Embryonic facial prominence (tissue), 1 donor: ENCODE measurements around the gene ADCY7.

ENCODE experiments used
- DNase-seq: peaks from one replicate; pipeline ENCODE4 v3.0.0-alpha.2; 2016; ENCODE audit errors: extremely low spot score

ADCY7 gene

GRCh38 chr16:50267651-50268050, 1.3 kb downstream of the ADCY7 start:
- DNase-seq = no peak

DNA sequence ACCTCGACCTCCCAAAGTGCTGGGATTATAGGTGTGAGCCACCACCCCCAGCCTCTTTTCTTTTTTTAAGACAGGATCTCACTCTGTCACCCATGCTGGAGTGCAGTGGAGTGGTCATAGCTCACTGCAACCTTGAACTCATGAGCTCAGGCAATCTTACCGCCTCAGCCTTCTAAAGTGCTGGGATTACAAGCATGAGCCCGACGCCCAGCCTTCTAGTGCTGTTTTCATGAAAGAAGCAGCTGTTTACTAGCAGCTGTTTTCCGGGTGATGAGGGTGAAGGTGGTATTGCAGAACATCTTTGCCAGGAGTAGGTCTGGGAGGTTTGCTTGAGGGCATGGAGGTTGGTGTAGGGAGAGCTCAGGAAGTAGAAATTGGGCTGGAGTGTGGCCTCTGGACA, 2.0 kb downstream of the ADCY7 start:
- DNase-seq = no peak

DNA sequence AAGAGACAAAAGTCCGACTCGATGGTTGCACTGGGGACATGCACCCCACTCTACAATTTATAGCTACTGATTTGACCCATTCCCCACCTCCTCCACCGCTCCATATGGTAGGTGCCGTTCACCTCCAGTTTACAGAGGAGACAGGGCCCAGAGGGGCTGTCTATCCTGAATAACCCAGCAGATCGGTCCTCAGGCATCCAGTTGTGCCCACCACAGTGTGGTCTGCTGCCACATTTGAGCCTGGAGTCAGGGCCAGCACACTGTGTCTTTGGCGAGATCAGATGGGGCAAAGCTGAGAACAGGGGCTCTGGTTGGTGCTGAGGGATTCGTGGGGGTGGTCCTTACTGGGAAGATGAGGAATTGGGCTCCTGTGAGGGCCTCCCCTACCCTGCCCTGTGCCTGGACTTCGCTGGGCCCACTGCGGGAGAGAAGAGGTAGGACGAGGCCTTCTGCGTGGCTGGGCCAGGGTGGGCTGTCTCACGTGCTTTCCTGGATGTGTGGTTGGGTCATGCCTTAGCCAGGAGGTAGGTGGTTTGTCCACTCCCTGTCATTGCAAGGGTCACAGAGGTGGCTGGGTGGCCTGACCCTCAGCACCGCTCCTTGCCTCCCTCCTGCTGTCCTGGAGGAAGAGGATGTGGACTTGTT, 2.8 kb downstream of the ADCY7 start:
- no peak for DNase-seq

- DNase-seq = no peak
Measured at GRCh38 chr16:50269769-50270509, 3.6 kb downstream of the ADCY7 start.

DNA sequence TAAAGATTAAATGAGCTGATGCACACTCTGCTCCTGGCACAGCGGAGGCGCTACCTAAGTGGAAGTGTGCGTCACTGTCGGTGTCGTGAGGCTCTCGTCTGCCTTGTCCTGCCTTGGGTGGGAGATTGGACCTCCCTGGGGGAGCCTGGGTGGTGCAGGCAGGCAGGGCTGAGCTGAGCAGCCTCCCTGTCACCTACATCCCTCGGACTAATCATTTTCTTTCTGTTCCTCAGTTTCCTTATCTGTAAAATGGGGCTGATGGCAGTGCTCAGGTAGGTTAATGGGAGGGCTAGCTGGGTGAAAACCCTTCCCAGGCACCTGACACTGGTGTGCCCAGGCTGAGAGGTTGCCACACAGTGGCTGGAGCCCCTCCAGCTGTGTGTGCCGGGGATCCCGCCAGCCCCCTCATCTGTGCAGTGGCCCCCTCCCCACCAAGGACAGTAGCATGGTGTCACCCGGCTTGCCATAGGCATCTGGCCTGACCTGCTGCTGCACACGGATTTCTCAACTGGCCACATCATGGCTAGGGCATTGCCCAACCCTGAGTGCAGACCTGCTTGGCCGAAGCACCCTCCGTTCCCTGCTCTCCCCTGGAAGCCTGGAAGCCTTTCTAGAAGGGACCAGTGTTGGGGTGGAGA, 4.3 kb downstream of the ADCY7 start:
- no peak for DNase-seq

DNA sequence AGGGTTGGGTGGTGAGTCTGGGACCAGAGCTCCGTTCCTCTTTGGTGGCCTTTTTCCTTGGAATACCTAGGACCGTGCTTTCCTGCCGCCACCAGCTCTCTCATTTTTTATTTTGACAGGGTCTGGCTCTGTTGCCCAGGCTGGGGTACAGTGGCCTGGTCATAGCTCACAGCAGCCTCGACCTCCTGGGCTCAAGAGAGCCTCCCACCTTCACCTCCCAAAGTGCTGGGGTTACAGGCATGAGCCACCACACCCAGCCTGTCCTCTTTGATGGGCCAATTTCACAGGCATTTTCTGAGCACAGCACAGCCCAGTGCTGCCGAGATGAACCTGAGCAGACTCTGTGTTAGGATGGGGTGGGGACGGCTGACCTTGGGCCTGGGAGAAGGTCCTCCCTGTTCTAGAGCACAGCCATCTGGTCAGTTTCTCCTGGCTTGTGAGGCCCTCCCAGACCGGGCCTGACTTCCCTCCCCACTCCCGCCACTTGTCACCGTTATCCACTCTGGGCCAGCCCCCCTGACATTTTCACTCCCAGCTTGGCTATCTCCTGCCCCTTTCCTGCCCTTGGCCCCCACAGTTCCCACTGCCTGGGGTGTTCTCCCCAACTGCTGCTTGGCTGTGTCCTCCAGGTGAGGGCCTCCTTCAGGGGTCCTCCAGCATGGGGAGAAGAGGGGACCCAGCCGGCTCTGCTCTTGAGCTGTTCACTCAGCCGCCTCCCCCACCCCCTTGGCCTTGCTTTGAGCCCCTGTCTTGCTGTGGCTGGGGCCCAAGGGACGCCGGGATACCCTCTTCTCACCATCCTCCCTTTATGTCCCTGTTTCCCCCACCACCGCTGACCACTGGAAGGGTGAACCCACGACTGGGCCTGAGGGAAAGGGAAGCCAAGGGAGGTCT, 5.0 kb downstream of the ADCY7 start:
- no peak for DNase-seq

DNA sequence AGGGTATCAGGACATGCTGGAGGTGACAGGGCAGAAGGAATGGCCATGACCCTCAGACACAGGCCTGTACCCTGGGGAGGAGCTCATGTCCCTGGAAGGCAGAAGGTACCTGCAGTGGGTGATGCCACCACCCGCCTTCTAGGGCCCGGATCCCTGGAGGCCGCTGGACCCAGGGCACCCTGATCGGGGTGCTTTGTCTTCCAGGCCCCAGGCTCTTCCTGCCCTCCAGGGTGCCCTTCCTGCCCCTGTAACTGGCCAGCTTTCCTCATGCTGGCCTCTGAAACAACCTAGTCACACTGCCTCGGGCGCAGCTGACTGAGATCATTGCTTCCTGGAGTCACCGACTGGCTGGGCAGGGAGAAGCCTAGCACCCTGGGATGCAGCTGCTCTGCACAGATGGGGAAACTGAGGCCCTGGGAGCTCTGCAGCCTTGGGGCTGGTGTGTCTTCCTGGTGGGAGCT, 5.8 kb downstream of the ADCY7 start:
- no peak for DNase-seq

- no peak for DNase-seq
Measured at GRCh38 chr16:50272687-50273381, 6.5 kb downstream of the ADCY7 start.

- no peak for DNase-seq
Measured at GRCh38 chr16:50273382-50273690, 7.0 kb downstream of the ADCY7 start.

DNA sequence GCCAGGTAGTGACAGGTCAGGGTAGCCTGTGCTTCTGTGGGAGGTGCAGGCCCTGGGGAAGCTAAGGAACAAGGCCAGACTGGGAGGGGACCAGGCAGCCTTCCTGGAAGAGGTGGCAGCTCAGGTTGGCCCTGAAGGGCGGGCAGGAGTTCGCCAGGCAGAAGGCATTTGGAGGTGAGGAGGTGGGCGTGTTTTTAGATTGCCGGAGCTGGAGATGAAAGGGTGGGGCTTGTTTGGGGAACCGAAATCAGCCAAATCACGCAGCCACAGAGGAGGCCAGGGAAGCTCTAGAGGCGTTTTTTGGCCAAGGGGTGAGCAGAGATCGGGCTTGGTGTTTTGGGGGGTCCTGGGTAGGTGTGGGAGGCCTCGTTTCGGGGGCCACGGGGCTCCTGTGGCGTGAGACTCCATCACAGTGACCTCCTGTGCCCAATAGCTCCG, 7.6 kb downstream of the ADCY7 start:
- DNase-seq = no peak

DNA sequence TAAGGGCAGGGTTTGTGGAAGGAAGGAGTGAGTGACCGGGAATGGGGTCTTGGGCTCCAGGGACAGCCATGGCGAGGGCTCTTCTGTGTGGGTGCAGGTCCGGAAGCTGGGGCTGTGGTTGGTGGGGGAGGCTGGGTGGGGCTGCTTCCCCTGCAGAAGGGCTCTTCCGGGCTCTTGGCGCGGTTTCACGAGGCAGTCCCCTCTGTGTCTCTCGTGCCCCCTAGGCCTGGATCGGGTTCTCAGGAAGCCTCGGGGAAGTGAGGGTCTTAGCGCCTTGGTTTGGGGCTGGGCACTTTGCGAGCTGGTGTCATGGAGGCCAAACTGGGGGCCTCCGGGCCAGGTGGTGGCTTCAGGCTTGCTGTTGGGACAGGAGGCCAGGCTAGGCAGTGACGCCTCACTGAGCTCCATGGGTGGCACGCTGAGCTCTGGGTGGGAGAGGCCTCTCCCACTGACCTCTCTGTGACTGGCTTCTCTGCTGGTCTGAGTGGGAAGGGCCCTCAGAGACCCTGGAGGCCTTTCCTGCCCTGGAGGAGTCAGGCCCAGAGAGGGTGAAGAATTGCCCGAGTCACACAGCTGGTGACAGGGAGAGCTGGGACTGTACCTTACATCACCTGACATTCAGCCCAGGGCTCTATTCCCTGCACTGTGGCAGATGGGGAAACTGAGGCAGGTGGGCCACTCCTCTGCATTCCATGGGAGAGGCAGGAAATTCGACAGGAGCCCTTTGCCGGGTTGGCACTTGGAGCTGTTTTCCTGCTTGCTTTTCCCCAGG, 8.2 kb downstream of the ADCY7 start:
- no peak for DNase-seq

DNA sequence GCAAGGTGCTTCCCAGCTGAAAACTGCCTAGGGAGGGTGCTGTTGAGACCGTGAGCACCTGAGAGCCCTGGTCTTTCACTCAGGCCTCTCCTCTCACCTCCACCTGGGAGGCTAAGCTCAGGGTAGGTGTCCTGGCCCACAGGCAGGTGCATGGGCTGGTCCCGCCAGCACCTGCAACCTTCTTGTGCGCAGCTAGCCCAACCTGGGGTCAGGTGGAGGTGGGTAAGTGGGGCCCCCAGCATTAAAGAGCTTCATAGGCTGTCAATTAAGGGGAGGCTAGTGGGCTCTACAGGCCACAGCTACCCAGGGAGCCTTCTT, 8.7 kb downstream of the ADCY7 start:
- no peak for DNase-seq

DNA sequence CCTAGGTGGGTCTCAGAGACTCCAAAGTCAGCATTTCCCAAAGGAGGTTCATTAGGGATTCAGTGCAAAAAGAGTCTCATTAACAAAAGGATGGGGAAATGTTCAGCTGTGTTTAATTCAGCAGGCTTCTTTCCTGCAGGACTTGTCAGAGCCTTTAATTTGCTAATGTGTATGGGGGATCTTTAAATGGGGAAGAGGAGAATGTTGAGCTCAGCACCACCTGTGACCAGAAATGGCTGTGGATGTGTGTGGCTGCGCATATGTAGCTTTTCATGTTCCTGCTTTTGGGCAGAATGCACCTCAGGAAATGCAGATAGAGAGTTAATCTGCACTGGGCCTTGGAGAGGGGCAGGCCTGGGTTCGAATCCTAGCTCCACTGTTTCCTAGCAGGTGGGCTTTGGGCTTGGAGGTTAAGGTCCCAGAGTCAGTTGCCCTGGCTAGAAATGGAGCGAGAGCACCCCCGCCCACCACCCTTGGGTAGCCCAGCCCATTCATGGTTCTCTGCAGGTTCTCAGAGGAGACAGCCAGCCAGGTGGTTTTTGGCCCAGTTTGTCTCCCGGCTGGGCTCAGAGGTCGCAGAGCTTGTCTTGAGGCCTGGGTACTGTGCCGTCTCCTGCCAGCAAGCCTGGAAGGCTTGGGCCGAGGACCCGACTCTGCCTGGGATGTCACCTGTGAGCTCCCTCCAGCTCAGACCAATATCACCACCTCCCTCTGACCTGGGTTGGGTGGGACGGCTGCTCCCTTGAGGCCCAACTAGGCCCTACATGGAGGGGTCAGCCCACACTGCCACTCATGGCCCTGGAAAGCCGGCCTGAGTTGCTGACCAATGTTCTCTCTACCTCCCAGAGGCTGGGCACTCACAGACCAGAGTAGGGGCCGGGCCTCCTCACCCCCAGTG, 9.3 kb downstream of the ADCY7 start:
- DNase-seq = no peak

GRCh38 chr16:50276326-50276640, 9.9 kb downstream of the ADCY7 start:
- no peak for DNase-seq

- no peak for DNase-seq
Measured at GRCh38 chr16:50276801-50277555, 10.6 kb downstream of the ADCY7 start.

- no peak for DNase-seq
Measured at GRCh38 chr16:50278251-50278650, 11.9 kb downstream of the ADCY7 start.

- no peak for DNase-seq
Measured at GRCh38 chr16:50279504-50279865, 13.1 kb downstream of the ADCY7 start.

DNA sequence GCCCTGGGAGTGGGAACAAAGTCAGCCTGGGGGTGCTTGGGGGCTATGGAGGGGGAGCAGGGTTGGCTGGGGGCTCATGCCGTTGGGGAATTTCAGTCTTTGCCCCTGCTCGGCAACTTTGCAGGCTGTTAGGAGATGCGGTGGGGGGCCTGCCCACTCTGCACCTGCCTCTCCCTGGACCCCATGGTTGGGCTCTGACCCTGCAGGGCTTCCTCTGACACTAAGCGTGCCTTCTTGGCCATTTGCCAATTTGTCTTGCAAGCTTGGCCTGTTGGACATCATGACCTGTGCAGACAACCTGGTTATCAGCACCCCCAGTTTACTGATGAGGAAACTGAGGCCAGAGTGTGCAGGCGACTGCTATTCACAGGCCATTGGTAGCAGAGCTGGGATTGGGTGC, 14.6 kb downstream of the ADCY7 start:
- DNase-seq = no peak

DNA sequence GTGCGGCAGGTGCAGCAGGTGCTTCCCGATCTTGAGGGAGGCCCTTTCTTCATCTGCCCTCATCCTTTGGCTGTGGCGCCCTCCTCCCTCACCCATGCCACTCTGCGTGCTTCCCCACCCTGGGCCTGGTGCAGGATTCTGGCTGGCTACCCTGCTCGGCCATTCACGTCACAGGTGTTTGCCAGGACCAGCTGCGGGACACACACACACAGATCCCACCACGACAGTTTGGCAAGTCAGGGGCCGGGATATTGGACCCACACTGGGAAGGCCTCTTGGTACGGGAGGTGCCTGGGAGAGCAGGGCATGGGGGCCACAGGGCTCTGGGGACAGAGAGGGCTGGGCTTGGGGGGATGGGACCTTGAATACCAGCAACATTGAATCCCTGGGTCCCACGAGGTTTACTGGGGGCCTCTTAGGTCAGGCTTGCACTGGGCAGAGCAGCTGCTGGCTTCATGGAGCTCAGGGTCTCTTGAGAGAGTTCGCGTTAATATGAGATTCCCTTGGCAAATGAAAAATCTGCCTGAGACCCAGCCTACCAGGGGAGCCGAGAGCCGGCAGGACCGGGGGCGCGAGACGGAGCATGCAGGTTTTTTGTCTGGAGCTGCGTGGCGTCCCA, 15.1 kb downstream of the ADCY7 start:
- DNase-seq = no peak
